KOPT-K1 (cell line): ENCODE results near the gene SLC4A4.

Experiments
- H3K27ac ChIP-seq: fragments of 200-600 bp; sonication (generic); 2 replicates; pipeline ENCODE4 v1.5.1; 2016; ENCODE audit warnings: antibody characterized with exemption, mild to moderate bottlenecking, low read depth, low read length; ENCODE audit not compliant: poor library complexity, severe bottlenecking
- H3K36me3 ChIP-seq: fragments of 200-600 bp; sonication (generic); 2 replicates; pipeline ENCODE4 v1.5.1; 2017; ENCODE audit warnings: antibody characterized with exemption, mild to moderate bottlenecking, low read length, moderate library complexity; ENCODE audit not compliant: insufficient read depth
- H3K9me3 ChIP-seq: fragments of 200-600 bp; sonication (generic); 2 replicates; pipeline ENCODE4 v1.5.1; 2017; ENCODE audit warnings: antibody characterized with exemption, low read length, mild to moderate bottlenecking; ENCODE audit not compliant: insufficient read depth, poor library complexity, severe bottlenecking

Gene SLC4A4

GRCh38 chr4:71334465-71334882 lies 4.3 kb upstream of the SLC4A4 start:
- Histone ChIP-seq H3K36me3 (no peaks in the 10 kb centered on the region), H3K9me3 (no peaks in the 10 kb centered on the region), H3K27ac (no peak overlapping the region)

DNA sequence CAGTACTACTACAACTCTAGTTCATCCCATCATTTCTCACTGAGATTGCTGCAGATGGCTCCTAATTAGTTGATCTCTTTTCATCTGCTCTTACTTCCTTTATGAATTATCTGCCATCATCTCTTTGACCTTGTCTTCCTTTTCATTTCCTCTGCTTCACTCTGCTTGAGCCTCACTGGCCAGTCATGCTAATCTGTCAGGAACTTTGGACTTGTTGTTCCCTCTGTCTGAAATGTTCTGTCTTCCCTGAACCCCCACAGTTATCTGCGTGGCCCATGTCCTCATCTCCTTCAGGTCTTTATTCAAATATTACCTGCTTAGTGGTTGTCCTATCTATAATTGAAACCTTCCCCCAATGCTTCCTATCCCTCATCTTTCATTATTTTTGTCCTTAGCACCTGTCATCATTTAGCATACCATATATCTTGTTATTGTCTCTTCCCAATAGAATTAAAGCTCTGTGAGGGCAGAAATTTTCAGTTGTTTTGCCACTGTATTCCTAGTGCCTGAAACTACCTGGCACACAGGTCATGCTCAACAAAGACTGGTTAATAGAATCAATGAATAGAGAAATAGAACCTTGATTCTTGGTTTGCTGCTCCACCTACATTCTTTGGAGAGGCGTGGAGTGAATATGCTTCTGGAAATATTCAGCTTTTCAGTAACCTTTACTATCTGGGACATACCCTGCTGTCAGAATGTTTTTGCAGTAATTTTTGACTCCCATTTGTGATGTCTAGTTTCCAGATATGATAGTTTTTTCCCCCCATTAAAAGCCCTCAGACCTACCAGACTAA lies 5.0 kb downstream of the SLC4A4 start:
- no peaks in the 10 kb centered on the region; the same call in 1 of the 2 replicates for H3K36me3 ChIP-seq
- H3K27ac ChIP-seq, result no peak overlapping the region
- H3K9me3 ChIP-seq, result no peaks in the 10 kb centered on the region

GRCh38 chr4:71346710-71347109 lies 7.9 kb downstream of the SLC4A4 start:
- Histone ChIP-seq H3K9me3 (no peaks in the 10 kb centered on the region), H3K27ac (no peak overlapping the region), H3K36me3 (peaks cover 11% of the 10 kb centered on the region)

- Histone ChIP-seq H3K36me3 (peaks cover 11% of the 10 kb centered on the region), H3K27ac (no peak overlapping the region), H3K9me3 (no peaks in the 10 kb centered on the region)
Observed at GRCh38 chr4:71348586-71348985, 9.8 kb downstream of the SLC4A4 start.

DNA sequence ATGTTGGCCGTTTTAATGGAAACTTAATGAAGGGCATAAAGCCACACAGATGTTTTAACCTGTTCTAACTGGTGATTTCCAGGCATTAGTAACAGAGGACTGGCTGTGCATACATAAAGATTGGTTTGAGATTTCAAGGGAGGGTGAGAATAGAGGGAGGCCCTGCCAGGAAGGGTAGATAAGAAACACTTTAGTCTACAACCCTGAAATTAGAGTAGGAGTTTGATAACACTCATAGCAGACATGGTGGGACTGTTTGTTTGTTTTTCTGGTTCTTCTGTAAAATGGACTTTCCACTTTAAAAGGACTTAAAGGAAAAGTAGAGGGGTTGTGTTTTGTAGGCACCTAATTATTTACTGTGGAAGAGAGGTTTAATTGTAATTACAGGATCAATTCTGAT lies 16.2 kb downstream of the SLC4A4 start:
- Histone ChIP-seq H3K36me3 (peaks cover 22% of the 10 kb centered on the region), H3K27ac (no peak overlapping the region), H3K9me3 (no peaks in the 10 kb centered on the region)

DNA sequence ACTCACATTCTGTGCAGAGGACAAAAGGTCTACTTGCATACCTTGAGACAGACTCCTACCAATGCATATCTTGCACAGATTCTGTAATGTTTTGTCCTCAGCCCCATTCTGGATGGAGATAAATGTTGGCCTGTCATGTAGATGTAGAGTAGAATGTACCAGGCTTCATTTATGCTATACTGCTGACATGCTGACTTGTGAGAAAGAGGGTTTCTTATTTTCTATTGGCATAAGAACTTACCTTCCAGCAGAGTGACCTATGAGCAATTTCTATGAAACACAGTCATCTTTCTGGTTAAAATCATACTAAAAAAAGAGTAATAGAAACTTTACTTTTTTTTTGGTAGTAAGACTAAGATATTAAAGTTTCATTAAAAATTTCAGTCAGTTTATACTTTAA lies 17.2 kb downstream of the SLC4A4 start:
- Histone ChIP-seq H3K27ac (no peak overlapping the region), H3K36me3 (peaks cover 17% of the 10 kb centered on the region), H3K9me3 (no peaks in the 10 kb centered on the region)

DNA sequence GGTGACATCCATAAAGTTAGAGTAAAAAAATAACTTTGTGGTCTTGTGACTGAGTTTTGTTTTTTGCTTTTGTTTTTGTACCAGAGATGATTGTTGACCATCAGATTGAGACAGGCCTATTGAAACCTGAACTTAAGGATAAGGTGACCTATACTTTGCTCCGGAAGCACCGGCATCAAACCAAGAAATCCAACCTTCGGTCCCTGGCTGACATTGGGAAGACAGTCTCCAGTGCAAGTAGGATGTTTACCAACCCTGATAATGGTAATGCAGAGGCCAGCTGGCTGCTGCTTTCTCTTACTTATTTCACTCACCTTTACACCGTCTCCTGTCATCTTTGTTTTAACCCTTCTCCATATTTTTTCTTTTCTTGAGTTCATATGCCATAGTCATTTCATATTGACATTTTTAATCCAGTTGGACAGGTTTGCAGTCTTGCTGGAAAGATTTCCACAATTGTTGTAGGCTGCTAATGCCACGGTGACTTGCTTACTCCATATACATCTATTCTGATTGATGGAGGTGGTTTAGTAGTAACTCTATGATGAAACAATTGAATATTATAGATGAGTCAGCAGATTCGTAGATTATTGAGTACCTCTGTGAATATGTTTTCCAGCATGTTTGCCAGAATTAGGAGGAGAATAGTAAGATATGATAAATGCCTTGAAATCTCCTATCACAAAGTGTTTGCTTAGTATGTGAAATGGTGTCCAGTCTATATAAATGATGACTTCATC lies 18.3 kb downstream of the SLC4A4 start:
- Histone ChIP-seq H3K27ac (no peak overlapping the region), H3K36me3 (peaks cover 11% of the 10 kb centered on the region), H3K9me3 (no peaks in the 10 kb centered on the region)

DNA sequence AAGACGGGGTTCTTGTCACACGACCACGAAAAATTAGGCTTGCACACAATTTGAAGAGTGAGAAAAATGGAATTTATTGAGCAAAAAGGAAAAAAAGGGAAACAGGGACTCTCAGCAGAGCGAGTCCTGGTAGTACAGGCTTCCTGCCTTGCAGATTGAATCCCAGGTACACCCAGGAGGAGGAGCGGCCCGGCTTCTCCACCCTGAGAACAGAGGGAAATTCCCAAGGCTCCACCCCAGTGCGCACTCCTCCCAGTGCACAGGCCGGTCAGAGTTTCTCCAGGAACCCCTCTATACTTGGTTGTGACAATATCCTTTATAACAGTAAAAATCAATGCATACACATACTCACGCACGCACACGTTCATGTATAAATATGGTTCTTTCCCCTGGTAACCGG lies 22.0 kb downstream of the SLC4A4 start:
- H3K27ac ChIP-seq, result no peak overlapping the region
- peaks cover 11% of the 10 kb centered on the region for H3K36me3 ChIP-seq
- H3K9me3 ChIP-seq, result no peaks in the 10 kb centered on the region

DNA sequence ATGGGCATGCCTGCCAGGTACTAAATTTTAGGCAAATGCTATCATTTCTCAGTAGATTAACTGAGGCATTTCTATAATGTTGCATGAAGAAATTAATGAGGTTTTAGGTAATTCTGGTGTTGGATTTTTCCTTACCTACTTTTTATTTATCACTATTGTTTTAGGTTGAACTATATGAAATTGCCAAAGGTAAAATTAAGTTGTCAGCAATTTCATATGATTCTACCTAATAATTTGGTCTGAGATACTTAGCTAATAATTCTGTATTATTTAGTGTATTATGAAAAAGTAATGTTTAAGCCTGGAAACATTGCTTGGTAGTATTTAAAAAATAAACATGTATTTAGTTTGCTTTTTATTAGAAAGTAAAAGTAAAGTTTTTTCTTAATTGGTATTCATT lies 22.7 kb downstream of the SLC4A4 start:
- no peak overlapping the region for H3K27ac ChIP-seq
- H3K9me3 ChIP-seq, result no peaks in the 10 kb centered on the region
- H3K36me3 ChIP-seq, result peaks cover 11% of the 10 kb centered on the region

DNA sequence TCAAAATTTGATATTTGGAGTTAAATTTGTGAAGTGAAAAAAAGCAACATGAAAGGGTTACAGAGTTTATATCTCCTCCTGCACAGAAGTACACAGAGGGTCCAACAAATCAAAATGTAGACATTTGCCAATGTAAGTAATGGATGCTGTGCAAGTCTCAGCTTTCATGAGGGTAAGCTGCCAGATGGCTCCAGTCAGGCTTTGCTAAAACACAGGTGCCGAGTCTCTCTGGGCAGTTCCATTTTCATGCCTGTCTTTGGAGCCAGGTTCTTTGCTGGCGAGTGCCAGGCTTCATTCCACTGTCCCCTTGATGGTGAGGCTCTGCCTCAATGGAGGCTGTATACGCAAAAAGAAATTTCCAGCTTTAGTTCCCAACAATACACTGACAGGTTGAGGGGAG lies 27.9 kb downstream of the SLC4A4 start:
- no peaks in the 10 kb centered on the region for H3K36me3 ChIP-seq
- no peak overlapping the region for H3K27ac ChIP-seq
- H3K9me3 ChIP-seq, result no peaks in the 10 kb centered on the region

GRCh38 chr4:71367546-71367945 lies 28.7 kb downstream of the SLC4A4 start:
- Histone ChIP-seq H3K36me3 (no peaks in the 10 kb centered on the region), H3K27ac (no peak overlapping the region), H3K9me3 (no peaks in the 10 kb centered on the region)

- Histone ChIP-seq H3K9me3 (no peaks in the 10 kb centered on the region), H3K36me3 (no peaks in the 10 kb centered on the region), H3K27ac (no peak overlapping the region)
Observed at GRCh38 chr4:71368906-71369305, 30.1 kb downstream of the SLC4A4 start.

DNA sequence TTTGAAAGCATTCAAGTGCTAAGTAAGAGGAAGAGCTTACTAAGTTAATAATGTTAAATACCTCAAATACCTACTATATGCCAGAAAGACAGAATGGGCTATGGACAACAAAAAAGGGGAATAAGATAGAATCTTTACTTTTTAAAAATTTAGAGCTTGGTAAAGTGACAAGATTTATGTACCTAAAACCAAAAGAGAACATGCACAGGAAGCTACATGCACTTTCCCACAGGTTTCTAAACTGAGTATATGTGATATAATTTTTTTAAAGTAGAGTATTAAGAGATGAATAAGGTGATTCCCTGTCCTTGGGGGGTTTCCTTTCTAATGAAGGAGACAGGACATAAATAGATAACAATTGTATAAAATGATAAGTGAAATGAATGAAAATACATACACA lies 30.7 kb downstream of the SLC4A4 start:
- no peak overlapping the region for H3K27ac ChIP-seq
- H3K9me3 ChIP-seq, result no peaks in the 10 kb centered on the region
- no peaks in the 10 kb centered on the region for H3K36me3 ChIP-seq

GRCh38 chr4:71375494-71375893 lies 36.7 kb downstream of the SLC4A4 start:
- Histone ChIP-seq H3K27ac (no peak overlapping the region), H3K9me3 (no peaks in the 10 kb centered on the region)

GRCh38 chr4:71377561-71377960 lies 38.7 kb downstream of the SLC4A4 start:
- Histone ChIP-seq H3K36me3 (no peaks in the 10 kb centered on the region), H3K27ac (no peak overlapping the region), H3K9me3 (no peaks in the 10 kb centered on the region)

More at GRCh38 chr4:71375494-71375893, 36.7 kb downstream of the SLC4A4 start:
- no peaks in the 10 kb centered on the region for H3K36me3 ChIP-seq

DNA sequence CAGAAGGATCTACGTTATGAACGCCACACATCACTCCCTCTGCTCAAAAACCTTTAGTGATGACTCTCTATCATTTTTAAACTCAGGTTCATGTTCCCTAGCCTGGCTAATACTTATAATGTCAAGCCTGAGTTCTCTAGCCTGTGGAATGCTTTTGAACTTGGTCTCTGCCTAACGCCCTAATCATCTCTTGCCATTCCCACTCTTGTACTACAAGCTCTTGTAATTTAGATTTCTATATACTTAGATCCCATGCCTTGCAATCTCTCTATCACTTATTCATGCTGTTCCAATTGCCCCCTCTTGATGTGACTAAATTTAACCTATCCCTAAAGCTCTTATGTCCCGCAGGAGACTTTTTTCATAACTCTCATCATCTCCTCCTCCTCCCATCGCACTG lies 40.3 kb downstream of the SLC4A4 start:
- Histone ChIP-seq H3K36me3 (no peaks in the 10 kb centered on the region), H3K9me3 (no peaks in the 10 kb centered on the region), H3K27ac (no peak overlapping the region)
